Right lung (tissue), 5 donors: ENCODE measurements around the gene GIPC2. TPM values are rescaled to one million over a fixed set of nuclear protein-coding genes. Genes with fewer than 3 reads are reported as not detected.

Source experiments
- DNase-seq, 2 donors: peaks; one replicate each; pipeline ENCODE4 v3.0.0-alpha.2; 2013
- polyA plus RNA-seq, 5 donors: library from polyadenylated mRNA; unstranded; fragments of 120-200 nt; gene quantifications; one replicate each; pipeline versions ENCODE4 v1.2.1 to v1.2.3, GENCODE V29; 2013; ENCODE audit warnings: inconsistent platforms in 1 of 5, low replicate concordance in 1 of 5; ENCODE audit not compliant: insufficient read length in 5 of 5, insufficient read depth in 1 of 5

The GIPC2 gene
- polyA plus RNA-seq, 5 donors = 0.67 to 1.6 (median 0.99) TPM

GRCh38 chr1:78143152-78143551 lies 97.4 kb downstream of the GIPC2 start:
- no peak for DNase-seq

DNA sequence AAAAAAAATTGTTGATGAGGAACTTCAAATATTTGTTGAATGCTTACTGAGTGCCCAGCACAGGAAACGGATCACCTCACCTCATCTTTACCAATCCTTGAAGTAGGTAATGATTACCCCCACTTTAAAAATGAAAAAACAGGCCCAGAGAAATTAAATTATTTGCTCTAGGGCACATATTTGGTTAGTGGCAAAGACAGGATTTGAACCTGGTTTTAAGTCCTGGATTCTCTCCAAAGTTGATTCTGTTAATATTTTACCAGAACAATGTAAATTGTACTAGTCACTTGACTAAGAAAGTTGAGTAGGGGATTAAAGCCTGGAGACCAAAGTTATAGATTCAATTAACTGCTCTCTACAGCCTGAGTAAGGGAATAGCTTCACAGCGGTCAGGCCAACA lies 97.9 kb downstream of the GIPC2 start:
- no peak for DNase-seq

DNA sequence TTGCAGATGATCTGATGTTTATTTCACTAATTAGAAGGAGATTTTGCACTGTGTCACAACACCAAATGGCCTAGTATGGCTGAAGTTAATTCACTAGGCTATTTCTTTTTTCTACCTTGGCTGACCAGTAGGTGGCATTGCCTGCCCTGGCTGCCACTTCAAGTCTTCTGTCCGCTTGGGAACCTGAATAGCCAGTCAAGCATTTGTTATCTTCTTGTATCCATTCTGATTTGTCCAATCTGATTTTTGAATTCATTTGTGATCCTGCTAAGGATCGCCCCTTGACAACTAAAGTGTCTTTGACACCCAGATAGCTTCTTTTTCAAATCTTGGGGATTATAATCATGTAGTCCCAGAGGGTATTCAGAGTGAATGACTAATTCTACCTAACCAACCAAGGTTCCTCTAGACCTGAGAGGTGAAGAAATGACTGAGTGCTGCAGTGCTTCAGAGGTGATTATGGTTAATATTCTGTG lies 99.4 kb downstream of the GIPC2 start:
- DNase-seq = peak; percentile 26 to 48

DNA sequence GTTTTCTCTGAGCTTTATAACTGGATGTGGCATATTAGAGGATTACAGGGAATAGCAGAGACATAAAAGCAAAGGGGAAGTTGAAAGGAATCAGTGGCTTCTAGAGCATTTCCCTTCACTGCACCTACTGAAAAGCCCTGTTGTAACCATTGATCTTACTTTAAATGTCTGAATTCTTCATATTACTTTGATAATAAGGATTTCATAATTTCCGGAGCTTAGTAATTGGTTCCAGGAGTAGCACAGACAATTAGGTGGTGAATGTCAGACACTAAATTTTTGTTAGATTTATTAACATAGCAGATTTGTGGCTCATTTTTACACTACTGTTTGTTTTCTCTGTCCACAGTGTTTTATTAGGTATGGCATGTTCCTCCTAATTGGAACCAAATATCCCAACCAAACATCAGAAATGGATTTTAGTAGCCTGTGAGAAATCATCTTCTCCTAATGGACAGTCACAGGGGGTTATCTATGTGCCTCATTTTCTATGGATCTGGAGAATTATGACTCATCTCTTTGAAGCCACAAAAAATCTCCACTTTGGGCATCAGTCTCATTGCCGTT lies 100.5 kb downstream of the GIPC2 start:
- DNase-seq = no peak

GRCh38 chr1:78147031-78147430 lies 101.3 kb downstream of the GIPC2 start:
- no peak for DNase-seq

GRCh38 chr1:78153092-78153736 lies 107.4 kb downstream of the GIPC2 start:
- DNase-seq = no peak

- no peak for DNase-seq
These were observed 109.4 kb downstream of the GIPC2 start for GRCh38 chr1:78155121-78155520.

- peak; percentile 63 to 67 for DNase-seq
These were observed 111.2 kb downstream of the GIPC2 start for GRCh38 chr1:78156805-78157521.

GRCh38 chr1:78165816-78166215 lies 120.0 kb downstream of the GIPC2 start:
- no peak for DNase-seq

DNA sequence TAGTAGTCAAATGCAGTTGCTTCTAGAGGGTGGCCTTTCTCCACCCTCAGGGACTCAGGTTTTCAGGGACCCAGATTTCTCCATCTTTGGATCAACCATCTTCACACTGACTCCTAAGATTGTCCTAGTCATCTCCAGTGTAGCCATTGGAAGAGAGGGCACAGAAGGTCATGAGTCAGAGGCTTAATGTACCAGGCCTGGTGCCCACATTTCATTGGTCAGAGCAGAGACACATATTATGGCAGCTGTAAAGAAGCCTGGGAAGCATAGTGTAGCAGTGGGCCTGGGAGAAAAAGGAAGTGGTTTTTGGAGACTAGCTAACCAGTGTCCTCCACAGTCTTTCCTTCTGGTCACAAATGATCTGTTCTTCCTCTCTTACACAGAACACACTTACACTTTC lies 122.5 kb downstream of the GIPC2 start:
- no peak for DNase-seq

- DNase-seq = no peak
These were observed 125.1 kb downstream of the GIPC2 start for GRCh38 chr1:78170859-78171258.

GRCh38 chr1:78171736-78172590 lies 126.2 kb downstream of the GIPC2 start:
- DNase-seq = no peak

DNA sequence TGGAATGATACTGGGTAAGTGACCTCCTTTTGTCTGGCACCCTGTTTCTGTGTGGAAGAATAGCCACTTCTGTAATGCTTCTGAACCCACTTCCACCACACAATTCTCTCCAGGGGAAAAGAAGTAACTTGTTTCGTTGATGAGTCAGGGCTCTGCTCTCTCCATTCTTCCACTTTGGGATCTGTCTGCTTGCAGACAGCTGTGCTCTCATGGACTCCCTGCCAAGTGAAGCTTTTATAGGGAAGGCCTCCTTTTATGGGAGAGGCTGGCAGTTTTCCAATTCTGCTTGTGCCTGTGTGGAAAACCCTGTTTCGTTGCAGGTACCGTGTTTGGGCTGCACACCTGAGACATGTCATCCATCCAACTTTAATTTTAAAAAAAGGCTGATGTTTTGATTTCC lies 130.7 kb downstream of the GIPC2 start:
- DNase-seq = no peak

GRCh38 chr1:78177708-78178270 lies 132.0 kb downstream of the GIPC2 start:
- no peak for DNase-seq

DNA sequence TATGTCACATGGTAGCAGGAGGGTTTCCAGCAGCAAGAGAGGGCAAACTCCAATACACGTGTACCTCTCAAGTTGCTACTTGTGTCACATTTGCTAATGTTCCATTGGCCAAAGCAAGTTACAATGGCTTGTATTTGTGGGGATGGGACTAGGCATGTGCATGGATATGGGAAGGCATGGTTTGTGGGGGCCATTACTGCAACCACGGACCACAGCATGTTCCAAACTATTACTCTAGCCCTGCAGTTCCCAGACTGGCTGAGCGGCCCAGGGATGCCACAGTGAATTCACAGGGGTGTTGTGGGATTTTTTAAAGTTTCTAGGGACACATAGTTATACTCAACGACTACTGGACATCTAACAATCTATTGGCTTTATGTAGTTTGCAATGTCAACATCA lies 133.1 kb downstream of the GIPC2 start:
- no peak for DNase-seq

GRCh38 chr1:78184460-78185072 lies 138.8 kb downstream of the GIPC2 start:
- DNase-seq = no peak

Other genes with a start within 250 kb of the GIPC2 start
- 10 to 100 TPM; 27.9 to 43.2 (median 38.0) TPM for gene NEXN, start 157.3 kb upstream of the GIPC2 start, polyA plus RNA-seq
- 100 to 1,000 TPM; 270 to 478 (median 380) TPM for gene FUBP1, start 66.9 kb upstream of the GIPC2 start, polyA plus RNA-seq
- 10 to 100 TPM; 31.1 to 49.6 (median 40.9) TPM for gene DNAJB4, start 41.0 kb upstream of the GIPC2 start, polyA plus RNA-seq